ENCODE data around the gene RSBN1L. TPM values are rescaled to one million over a fixed set of nuclear protein-coding genes. Genes with fewer than 3 reads are reported as not detected.

RSBN1L gene
- polyA plus RNA-seq, 3 donors, result 1.3 to 10.0 (median 2.2) TPM

GRCh38 chr7:77653572-77653971 lies 42.7 kb upstream of the RSBN1L start:
- Histone ChIP-seq H3K9ac (ENCODE audit: insufficient read depth, low read length, poor library complexity, severe bottlenecking) (no peak overlapping the region), H3K4me3 (replicated peaks in 1 of 3; ENCODE audit: low read depth in 2 of 3, low read length in 3 of 3) (no peak overlapping the region), H2AFZ (ENCODE audit: insufficient read depth, low read depth, low read length, poor library complexity, severe bottlenecking) (no peak overlapping the region), H3K9me3 (replicated peaks in 1 of 2; ENCODE audit: control insufficient read depth in 1 of 2, insufficient read depth in 1 of 2, low read length in 2 of 2) (no peaks in the 10 kb centered on the region), H3K27me3 (ENCODE audit: control insufficient read depth in 2 of 2, insufficient read depth in 2 of 2, low read length in 2 of 2) (no peaks in the 10 kb centered on the region), H4K20me1 (ENCODE audit: insufficient read depth, low read length) (peaks cover 10% of the 10 kb centered on the region), H3K4me1 (ENCODE audit: control insufficient read depth in 1 of 2, insufficient read depth in 2 of 2, low read length in 2 of 2) (peaks cover 6 to 14% of the 10 kb centered on the region in 2 donors), H3K27ac (ENCODE audit: low read depth in 1 of 2, low read length in 2 of 2) (no peak overlapping the region), H3K36me3 (replicated peaks in 1 of 2; ENCODE audit: control insufficient read depth in 1 of 2, insufficient read depth in 2 of 2, low read length in 2 of 2) (peaks cover 25 to 55% of the 10 kb centered on the region in 2 donors), H3K79me2 (ENCODE audit: insufficient read depth, low read length) (no peaks in the 10 kb centered on the region), H3K4me2 (replicated peaks; ENCODE audit: extremely low read depth, low read length, poor library complexity, severe bottlenecking) (no peak overlapping the region)
- WGBS (ENCODE audit: insufficient coverage), result no CpG with 5 or more reads among the region's 2 CpGs
- intact Hi-C loops (cut with micrococcal nuclease), result loop anchor here in 1 of 2 donors (5.0 kb wide), 1 partner anchor 104 kb away; no protein-coding TSS in a partner anchor
- Mint-ChIP-seq H3K27me3 (ENCODE audit: low read depth in 3 of 3) (peaks cover 0 to 2% (median 0%) of the 10 kb centered on the region in 3 donors), H3K36me3 (peaks cover 30 to 44% of the 10 kb centered on the region in 2 donors), H3K27ac (peak overlapping the region in 1 of 7 donors; percentile 51), H3K9me3 (no peaks in the 10 kb centered on the region), H3K4me1 (peaks cover 10% of the 10 kb centered on the region), H3K4me3 (no peak overlapping the region)
- no peak for DNase-seq
- TF ChIP-seq CTCF (IDR thresholded peaks at IDR 0.05), result no peak

GRCh38 chr7:77655356-77655755 lies 40.9 kb upstream of the RSBN1L start:
- Mint-ChIP-seq H3K36me3 (peaks cover 38 to 56% of the 10 kb centered on the region in 2 donors), H3K4me3 (no peak overlapping the region), H3K4me1 (peaks cover 10% of the 10 kb centered on the region), H3K9me3 (no peaks in the 10 kb centered on the region), H3K27me3 (ENCODE audit: low read depth in 3 of 3) (no peaks in the 10 kb centered on the region), H3K27ac (peak overlapping the region in 3 of 7 donors; percentile 1 to 32 (median 16))
- no peaks in the 10 kb centered on the region for H3K9me3 ChIP-seq (replicated peaks in 1 of 2; ENCODE audit: control insufficient read depth in 1 of 2, insufficient read depth in 1 of 2, low read length in 2 of 2)
- WGBS (ENCODE audit: insufficient coverage), result 100% methylated on average over 1 of the region's 1 CpG
- H3K4me3 ChIP-seq (replicated peaks in 1 of 3; ENCODE audit: low read depth in 2 of 3, low read length in 3 of 3), result no peak overlapping the region
- H3K27ac ChIP-seq (ENCODE audit: low read depth in 1 of 2, low read length in 2 of 2), result no peak overlapping the region
- no peak overlapping the region for H2AFZ ChIP-seq (ENCODE audit: insufficient read depth, low read depth, low read length, poor library complexity, severe bottlenecking)
- no peak for DNase-seq
- no peak for TF ChIP-seq CTCF (IDR thresholded peaks at IDR 0.05)
- H4K20me1 ChIP-seq (ENCODE audit: insufficient read depth, low read length), result peaks cover 7% of the 10 kb centered on the region
- no peaks in the 10 kb centered on the region for H3K27me3 ChIP-seq (ENCODE audit: control insufficient read depth in 2 of 2, insufficient read depth in 2 of 2, low read length in 2 of 2)
- H3K4me2 ChIP-seq (replicated peaks; ENCODE audit: extremely low read depth, low read length, poor library complexity, severe bottlenecking), result no peak overlapping the region
- no peak overlapping the region for H3K9ac ChIP-seq (ENCODE audit: insufficient read depth, low read length, poor library complexity, severe bottlenecking)
- H3K4me1 ChIP-seq (ENCODE audit: control insufficient read depth in 1 of 2, insufficient read depth in 2 of 2, low read length in 2 of 2), result peaks cover 6 to 16% of the 10 kb centered on the region in 2 donors
- no peaks in the 10 kb centered on the region for H3K79me2 ChIP-seq (ENCODE audit: insufficient read depth, low read length)
- intact Hi-C loops (cut with micrococcal nuclease), result loop anchor here in 1 of 2 donors (5.0 kb wide), 1 partner anchor 102 kb away; no protein-coding TSS in a partner anchor
- peaks cover 22 to 54% of the 10 kb centered on the region in 2 donors for H3K36me3 ChIP-seq (replicated peaks in 1 of 2; ENCODE audit: control insufficient read depth in 1 of 2, insufficient read depth in 2 of 2, low read length in 2 of 2)

Data from CD14-positive monocyte (primary cell).